ENCODE measurements around the gene CYTH3.

CYTH3 gene

GRCh38 chr7:6283391-6284054 is 11.1 kb upstream of the CYTH3 start:
- peak; percentile 76 for FAIRE-seq

GRCh38 chr7:6279937-6280336 is 7.5 kb upstream of the CYTH3 start:
- FAIRE-seq (no peak), DNase-seq (ENCODE audit: low spot score) (no peak)

More at GRCh38 chr7:6283391-6284054, 11.1 kb upstream of the CYTH3 start:
- peak; percentile 77 for DNase-seq (ENCODE audit: low spot score)

- FAIRE-seq: no peak
- no peak for DNase-seq (ENCODE audit: low spot score)
Observed at GRCh38 chr7:6279341-6279740, 6.9 kb upstream of the CYTH3 start.

GRCh38 chr7:6278749-6279310 is 6.4 kb upstream of the CYTH3 start:
- DNase-seq (ENCODE audit: low spot score): no peak
- no peak for FAIRE-seq

DNA sequence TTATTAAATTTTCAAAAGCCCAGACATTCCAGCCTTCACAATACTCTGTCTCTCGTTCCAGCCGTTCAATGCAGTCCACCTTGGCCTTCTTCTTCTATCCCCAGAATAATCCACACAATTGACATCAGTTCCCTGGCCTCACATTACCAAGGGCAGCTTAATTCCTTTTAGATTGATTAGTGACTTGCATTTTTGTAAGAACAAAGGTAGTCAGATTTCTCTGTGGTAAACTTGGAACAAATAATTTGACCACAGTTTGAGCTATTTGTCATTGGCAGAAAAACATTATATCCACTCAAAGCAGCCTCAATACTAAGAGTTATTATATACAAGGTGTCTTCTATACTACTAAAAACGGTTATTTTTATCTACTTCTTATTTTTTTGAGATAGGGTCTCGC is 5.1 kb upstream of the CYTH3 start:
- FAIRE-seq (no peak), DNase-seq (ENCODE audit: low spot score) (no peak)

- no peak for DNase-seq (ENCODE audit: low spot score)
- FAIRE-seq: no peak
Observed at GRCh38 chr7:6276911-6277408, 4.5 kb upstream of the CYTH3 start.

DNA sequence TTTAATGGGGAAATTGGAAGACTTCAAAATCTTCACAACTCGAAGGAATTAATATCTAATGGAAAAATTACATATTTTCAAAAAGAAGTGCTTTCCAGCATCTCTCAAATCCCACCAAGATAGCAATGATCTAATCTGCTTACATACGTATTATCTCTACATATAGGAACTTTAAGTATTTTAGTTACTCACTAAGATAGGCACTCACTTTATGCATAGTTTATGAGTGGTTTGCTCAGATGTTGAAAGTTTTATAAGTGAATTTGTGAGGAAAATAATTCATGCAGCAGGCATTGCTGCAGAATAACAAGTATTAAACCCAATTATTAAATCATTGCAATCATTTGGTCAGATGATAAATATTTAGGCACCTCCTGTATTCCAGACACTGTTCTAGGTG is 2.3 kb upstream of the CYTH3 start:
- DNase-seq (ENCODE audit: low spot score) (no peak), FAIRE-seq (no peak)

DNA sequence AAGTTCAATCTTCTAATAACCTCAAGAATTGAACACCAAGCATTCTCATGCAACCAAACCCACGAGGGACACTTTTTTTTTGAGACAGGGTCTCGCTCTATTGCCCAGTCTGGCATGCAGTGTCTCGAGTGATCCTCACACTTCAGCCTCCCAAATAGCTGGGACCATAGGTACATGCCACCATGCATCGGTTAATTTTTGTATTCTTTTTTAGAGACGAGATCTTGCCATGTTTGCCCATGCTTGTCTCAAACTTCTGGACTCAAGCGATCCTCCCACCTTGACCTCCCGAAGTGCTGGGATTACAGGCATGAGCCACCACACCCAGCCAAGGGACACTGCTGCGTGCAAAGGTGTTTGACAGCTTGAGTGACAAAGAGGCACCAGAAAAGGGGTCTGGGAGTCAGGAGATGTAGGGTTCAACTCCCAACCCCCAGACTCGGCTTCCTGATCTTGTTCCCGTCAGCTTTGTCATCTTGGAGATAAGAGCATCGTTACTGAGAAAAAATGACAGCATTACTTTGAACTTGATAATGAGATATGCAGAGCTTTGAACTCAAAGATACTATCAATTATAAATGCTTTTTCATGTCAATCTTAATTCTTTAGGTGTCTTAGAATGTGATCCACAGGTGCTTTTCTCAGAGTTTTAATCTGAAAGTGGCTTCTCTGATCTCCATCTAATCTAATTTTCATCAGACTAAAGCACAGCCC is 1.6 kb upstream of the CYTH3 start:
- no peak for DNase-seq (ENCODE audit: low spot score)

DNA sequence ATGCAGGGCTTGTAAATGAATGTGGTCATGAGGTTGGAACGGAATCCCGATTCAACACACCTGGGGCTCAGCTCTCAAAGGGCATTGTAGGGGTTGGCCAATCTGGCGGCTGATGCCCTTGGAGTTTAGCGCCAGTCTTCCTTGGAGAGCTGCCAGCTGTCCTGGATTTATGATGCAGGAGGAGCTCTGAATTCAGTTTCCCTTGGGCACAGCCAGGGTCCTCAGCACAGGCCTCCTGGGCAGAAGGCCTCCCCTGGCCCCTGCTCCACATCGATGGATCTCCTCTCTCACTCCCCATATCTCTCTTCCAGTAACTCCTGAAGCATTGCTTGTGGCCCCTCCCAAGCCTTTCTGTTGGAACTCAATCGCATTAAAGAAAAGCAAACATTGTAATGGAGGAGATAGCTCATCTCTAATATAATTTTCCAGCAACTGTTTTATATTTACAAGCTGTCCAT is 985 bp upstream of the CYTH3 start:
- no peak for FAIRE-seq
- no peak for DNase-seq (ENCODE audit: low spot score)

More for the DNA sequence above, 1.6 kb upstream of the CYTH3 start:
- no peak for FAIRE-seq

GRCh38 chr7:6271694-6272440 is 557 bp downstream of the CYTH3 start:
- no peak for DNase-seq (ENCODE audit: low spot score)
- no peak for FAIRE-seq

DNA sequence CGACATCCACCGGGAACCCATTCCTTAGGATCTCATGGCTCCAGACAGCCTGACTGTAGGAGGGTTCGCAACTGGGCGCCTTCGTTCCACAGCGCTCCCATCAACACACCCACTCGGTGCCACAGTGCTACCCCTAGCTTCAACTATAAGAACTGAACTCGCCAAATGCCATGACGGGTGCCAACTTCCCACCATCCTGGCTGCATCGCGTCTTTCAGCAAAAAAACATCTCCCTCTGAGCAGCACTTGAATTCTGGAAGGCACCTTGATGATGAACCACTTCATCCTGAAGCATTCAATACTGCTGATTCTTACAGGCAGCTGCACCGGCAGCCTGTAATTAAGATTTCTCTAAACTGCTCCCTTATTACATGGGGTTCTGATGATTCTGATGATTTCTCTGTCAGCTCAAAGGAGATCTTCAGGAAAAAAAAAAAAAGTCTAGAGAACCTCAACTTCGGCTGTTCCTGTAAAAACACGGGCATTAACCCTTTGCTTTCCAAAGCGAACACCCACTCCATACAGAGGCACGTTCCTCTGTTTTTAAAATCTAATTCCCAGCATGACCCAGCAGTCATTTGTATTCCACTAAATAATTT is 1.3 kb downstream of the CYTH3 start:
- DNase-seq (ENCODE audit: low spot score): no peak
- FAIRE-seq: no peak

GRCh38 chr7:6269527-6269926 is 2.9 kb downstream of the CYTH3 start:
- no peak for DNase-seq (ENCODE audit: low spot score)
- no peak for FAIRE-seq

DNA sequence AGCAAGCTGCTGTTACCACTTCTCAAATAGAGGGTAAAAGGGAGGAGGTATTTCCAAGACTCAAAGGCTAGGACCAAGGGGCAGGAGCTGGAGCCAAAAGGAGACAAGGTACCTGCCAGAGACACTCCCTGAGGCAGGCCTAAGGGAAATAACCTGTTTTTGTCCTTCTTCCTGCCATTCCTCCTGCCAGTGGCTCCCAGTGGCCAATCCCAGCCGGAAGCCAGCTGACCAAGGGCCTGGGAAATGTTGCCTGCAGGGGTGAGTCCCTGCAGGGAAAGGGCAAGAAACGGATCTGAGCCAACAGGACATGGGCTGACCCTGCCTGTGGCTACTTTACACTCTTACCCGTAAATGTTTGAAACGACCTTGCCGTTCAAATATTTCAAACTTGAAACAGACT is 3.5 kb downstream of the CYTH3 start:
- FAIRE-seq (no peak), DNase-seq (ENCODE audit: low spot score) (no peak)

DNA sequence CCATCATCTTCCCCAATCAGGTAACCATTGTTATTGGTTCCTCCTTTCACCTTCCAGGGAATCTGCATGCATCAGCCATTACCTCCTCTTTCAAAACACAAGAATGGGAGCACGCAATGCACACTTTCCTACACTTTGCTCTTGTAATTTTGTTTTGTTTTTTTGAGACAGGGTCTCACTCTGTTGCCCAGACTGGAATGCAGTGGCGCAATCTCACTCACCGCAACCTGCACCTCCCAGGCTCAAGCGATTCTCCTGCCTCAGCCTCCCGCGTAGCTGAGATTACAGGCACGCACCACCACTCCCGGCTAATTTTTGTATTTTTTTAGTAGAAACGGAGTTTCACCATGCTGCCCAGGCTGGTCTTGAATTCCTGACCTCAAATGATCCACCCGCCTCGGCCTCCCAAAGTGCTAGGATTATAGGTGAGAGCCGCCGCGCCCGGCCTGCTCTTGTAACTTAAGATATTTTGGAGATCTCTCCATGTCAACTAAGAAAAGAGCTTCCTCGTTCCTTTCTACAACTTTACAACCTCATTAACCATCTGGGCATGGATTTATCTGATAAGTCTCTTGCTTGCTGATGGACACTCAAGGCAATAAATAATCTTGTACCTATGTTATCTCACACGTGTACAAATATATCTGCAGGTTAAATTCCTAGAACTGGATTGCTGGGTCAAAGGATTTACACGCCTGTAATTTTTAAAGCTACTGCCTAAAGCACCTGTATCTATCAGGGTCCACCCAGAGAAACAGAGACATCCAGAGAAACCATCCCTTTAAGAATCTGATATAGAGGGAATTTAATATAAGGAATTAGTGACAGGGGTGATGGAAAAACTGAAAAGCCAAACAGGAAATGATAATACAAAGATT is 4.2 kb downstream of the CYTH3 start:
- no peak for DNase-seq (ENCODE audit: low spot score)
- no peak for FAIRE-seq

DNA sequence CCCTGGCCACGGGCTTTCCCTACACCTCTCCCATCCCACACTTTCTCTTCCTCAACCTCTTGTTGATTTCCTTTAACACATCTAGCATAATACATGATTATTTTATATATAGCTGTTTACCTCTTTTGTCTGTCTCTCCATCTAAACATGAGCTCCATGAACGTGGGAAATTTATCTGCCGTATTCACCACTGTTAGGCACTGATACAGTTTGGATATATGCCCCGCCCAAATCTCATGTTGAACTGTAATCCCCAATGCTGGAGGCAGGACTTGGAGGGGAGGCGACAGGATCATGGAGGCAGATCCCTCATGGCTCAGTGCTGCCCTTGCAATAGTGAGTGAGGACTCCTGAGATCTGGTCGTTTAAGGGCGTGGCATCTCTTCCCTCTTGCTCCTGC is 5.7 kb downstream of the CYTH3 start:
- no peak for DNase-seq (ENCODE audit: low spot score)
- no peak for FAIRE-seq

- FAIRE-seq: no peak
Observed at GRCh38 chr7:6262221-6262620, 10.2 kb downstream of the CYTH3 start.

GRCh38 chr7:6261699-6262098 is 10.7 kb downstream of the CYTH3 start:
- FAIRE-seq (no peak), DNase-seq (ENCODE audit: low spot score) (no peak)

More at GRCh38 chr7:6262221-6262620, 10.2 kb downstream of the CYTH3 start:
- DNase-seq (ENCODE audit: low spot score): no peak

GRCh38 chr7:6260291-6261187 is 11.9 kb downstream of the CYTH3 start:
- FAIRE-seq (no peak), DNase-seq (ENCODE audit: low spot score) (no peak)

DNA sequence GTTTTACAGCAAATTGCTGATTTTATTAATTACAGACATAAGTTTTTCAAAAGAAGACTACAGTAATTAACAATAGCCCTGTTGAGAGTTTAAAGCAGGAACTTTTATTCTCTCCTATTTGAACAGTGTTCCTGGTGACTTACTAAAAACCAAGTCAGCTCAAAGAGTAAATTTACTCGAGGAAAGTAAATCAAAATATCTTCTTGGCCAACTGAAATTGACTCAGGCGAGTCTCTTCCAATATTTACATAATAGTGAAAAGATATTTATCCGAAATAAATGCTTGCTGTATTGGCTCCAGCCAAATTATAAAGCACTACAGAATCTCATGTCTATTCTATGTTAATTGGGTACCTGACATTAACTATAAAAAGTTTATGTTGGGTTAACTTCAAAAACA is 13.2 kb downstream of the CYTH3 start:
- DNase-seq (ENCODE audit: low spot score): no peak
- no peak for FAIRE-seq

Data from RCC 7860 (cell line).